CD4-positive, alpha-beta T cell (primary cell): Measurements from ENCODE around the gene BCL2. TPM values are rescaled to one million over a fixed set of nuclear protein-coding genes. Genes with fewer than 3 reads are reported as not detected.

Experiments
- ATAC-seq: fragments of 200-7000 bp; cut with Tn5 transposase; one replicate; pipeline ENCODE4 v1.10.0; 2022; ENCODE audit warnings: mild to moderate bottlenecking; ENCODE audit not compliant: poor library complexity
- CTCF ChIA-PET: fragments of 350-600 bp; sonication (Branson Sonifier 250); formaldehyde crosslinking; loops from one replicate; lab custom pipeline; 2021; ENCODE audit warnings: antibody characterized with exemption, inconsistent platforms; lab: Charles Lee
- POLR2A ChIA-PET: fragments of 350-600 bp; sonication (Branson Sonifier 250); formaldehyde crosslinking; loops from one replicate; lab custom pipeline; 2021; ENCODE audit warnings: antibody characterized with exemption, inconsistent platforms; lab: Charles Lee
- DNase-seq, 14 experiments: peaks; one replicate each; pipeline ENCODE4 v3.0.0-alpha.2; 2013 to 2020; ENCODE audit warnings: mixed read lengths in 2 of 14
- H3K27ac ChIP-seq, 2 donors: one replicate each; pipeline versions ENCODE4 v1.5.1 to v1.7.0; 2013; ENCODE audit warnings: low read length in 2 of 2, low read depth in 1 of 2, mild to moderate bottlenecking in 1 of 2
- H3K27me3 ChIP-seq, 2 experiments: 1 replicate in 1 of 2; 2 replicates in 1 of 2; pipeline versions ENCODE4 v1.6.1 to v1.7.0; 2013; ENCODE audit warnings: low read length in 2 of 2, control low read depth in 1 of 2, mild to moderate bottlenecking in 1 of 2, moderate library complexity in 1 of 2; ENCODE audit not compliant: insufficient read depth in 2 of 2, control insufficient read depth in 1 of 2
- H3K36me3 ChIP-seq: one replicate; pipeline ENCODE4 v1.6.1; 2013; ENCODE audit warnings: low read length, control low read depth; ENCODE audit not compliant: insufficient read depth
- H3K4me1 ChIP-seq: one replicate; pipeline ENCODE4 v1.6.1; 2013; ENCODE audit warnings: low read length, control low read depth; ENCODE audit not compliant: insufficient read depth
- H3K4me3 ChIP-seq: one replicate; pipeline ENCODE4 v1.5.1; 2013; ENCODE audit warnings: mild to moderate bottlenecking, low read length, moderate library complexity
- H3K9me3 ChIP-seq, 2 experiments: 1 replicate in 1 of 2; 2 replicates in 1 of 2; pipeline versions ENCODE4 v1.6.1 to v1.7.0; 2013; ENCODE audit warnings: low read length in 2 of 2, mild to moderate bottlenecking in 2 of 2, control low read depth in 1 of 2, moderate library complexity in 1 of 2; ENCODE audit not compliant: control insufficient read depth in 1 of 2, insufficient read depth in 1 of 2
- H3K27ac Mint-ChIP-seq: one replicate; pipeline ENCODE4 v1.8.0; 2020; ENCODE audit warnings: mixed read lengths
- H3K27me3 Mint-ChIP-seq: one replicate; pipeline ENCODE4 v1.8.0; 2021; ENCODE audit warnings: mixed read lengths
- H3K36me3 Mint-ChIP-seq: one replicate; pipeline ENCODE4 v1.8.0; 2021; ENCODE audit warnings: low read depth, mixed read lengths
- H3K4me1 Mint-ChIP-seq: one replicate; pipeline ENCODE4 v1.8.0; 2021; ENCODE audit warnings: low read depth, mixed read lengths
- H3K4me3 Mint-ChIP-seq: one replicate; pipeline ENCODE4 v1.8.0; 2020; ENCODE audit warnings: mild to moderate bottlenecking, mixed read lengths
- H3K9me3 Mint-ChIP-seq: one replicate; pipeline ENCODE4 v1.8.0; 2020; ENCODE audit warnings: mixed read lengths
- intact Hi-C, 2 experiments: fragments of 100-400 bp; cut with DNase I in 1 of 2; cut with micrococcal nuclease in 1 of 2; formaldehyde crosslinking; loops; one replicate each; pipeline versions ENCODE4 v1.15.1 to v1.9.0; 2023 to 2025; cut with DNase I, micrococcal nuclease
- total RNA-seq, 174 experiments: library from RNA in 2 of 174; stranded (reverse) in 2 of 174; gene quantifications; one replicate each; pipeline ENCODE4 v1.2.3 and lab custom pipeline; 2021 to 2026
- TF ChIP-seq, protein P1 (sequence below): fragments of 200-600 bp; IDR thresholded peaks from one replicate; pipeline ENCODE4 v1.8.0; 2022; ENCODE audit warnings: antibody characterized with exemption, mild to moderate bottlenecking

BCL2 gene
- total RNA-seq, 2 experiments from 2014 or later, result 40.1 to 40.3 TPM

- no peak overlapping the region for H3K27ac Mint-ChIP-seq
- Histone ChIP-seq H3K9me3 (peaks cover 0 to 4% of the 10 kb centered on the region in 2 experiments), H3K27ac (peak overlapping the region in 1 of 2 donors; percentile 1), H3K27me3 (no peaks in the 10 kb centered on the region), H3K4me1 (peaks cover 22% of the 10 kb centered on the region), H3K36me3 (peaks cover 29% of the 10 kb centered on the region), H3K4me3 (no peak overlapping the region)
- DNase-seq (no peak), ATAC-seq (no peak)
- H3K4me3 Mint-ChIP-seq, result no peak overlapping the region
- ChIA-PET POLR2A (interaction anchor here (0.6 kb wide), 1 partner anchor 25 kb away, joined by 3 read pairs; no protein-coding TSS in a partner anchor), CTCF (no interaction called here)
- peaks cover 37% of the 10 kb centered on the region for H3K36me3 Mint-ChIP-seq
- H3K4me1 Mint-ChIP-seq, result peaks cover 48% of the 10 kb centered on the region
- H3K9me3 Mint-ChIP-seq, result no peaks in the 10 kb centered on the region
- no peaks in the 10 kb centered on the region for H3K27me3 Mint-ChIP-seq
- TF ChIP-seq, protein P1, sequence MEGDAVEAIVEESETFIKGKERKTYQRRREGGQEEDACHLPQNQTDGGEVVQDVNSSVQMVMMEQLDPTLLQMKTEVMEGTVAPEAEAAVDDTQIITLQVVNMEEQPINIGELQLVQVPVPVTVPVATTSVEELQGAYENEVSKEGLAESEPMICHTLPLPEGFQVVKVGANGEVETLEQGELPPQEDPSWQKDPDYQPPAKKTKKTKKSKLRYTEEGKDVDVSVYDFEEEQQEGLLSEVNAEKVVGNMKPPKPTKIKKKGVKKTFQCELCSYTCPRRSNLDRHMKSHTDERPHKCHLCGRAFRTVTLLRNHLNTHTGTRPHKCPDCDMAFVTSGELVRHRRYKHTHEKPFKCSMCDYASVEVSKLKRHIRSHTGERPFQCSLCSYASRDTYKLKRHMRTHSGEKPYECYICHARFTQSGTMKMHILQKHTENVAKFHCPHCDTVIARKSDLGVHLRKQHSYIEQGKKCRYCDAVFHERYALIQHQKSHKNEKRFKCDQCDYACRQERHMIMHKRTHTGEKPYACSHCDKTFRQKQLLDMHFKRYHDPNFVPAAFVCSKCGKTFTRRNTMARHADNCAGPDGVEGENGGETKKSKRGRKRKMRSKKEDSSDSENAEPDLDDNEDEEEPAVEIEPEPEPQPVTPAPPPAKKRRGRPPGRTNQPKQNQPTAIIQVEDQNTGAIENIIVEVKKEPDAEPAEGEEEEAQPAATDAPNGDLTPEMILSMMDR, result no peak
- intact Hi-C loops, result loop anchor here in 1 of 2 experiments (5.0 kb wide), 1 partner anchor 36 kb away; no protein-coding TSS in a partner anchor
These were observed 81.5 kb downstream of the BCL2 start for GRCh38 chr18:63237881-63238692.

- peaks cover 37% of the 10 kb centered on the region for H3K36me3 Mint-ChIP-seq
These were observed 82.4 kb downstream of the BCL2 start for GRCh38 chr18:63236921-63237846.

More at GRCh38 chr18:63236921-63237846, 82.4 kb downstream of the BCL2 start:
- H3K27ac ChIP-seq, result no peak overlapping the region
- ChIA-PET CTCF (interaction anchor here (2.7 kb wide), 1 partner anchor 12 kb away, joined by 6 read pairs; no protein-coding TSS in a partner anchor), POLR2A (interaction anchor here (0.6 kb wide), 1 partner anchor 26 kb away, joined by 3 read pairs; no protein-coding TSS in a partner anchor)
- no peaks in the 10 kb centered on the region for H3K27me3 ChIP-seq
- peaks cover 50% of the 10 kb centered on the region for H3K4me1 Mint-ChIP-seq
- TF ChIP-seq, protein P1, result no peak
- H3K4me3 Mint-ChIP-seq, result no peak overlapping the region
- H3K9me3 ChIP-seq, result peaks cover 0 to 4% of the 10 kb centered on the region in 2 experiments
- ATAC-seq, result no peak
- peaks cover 27% of the 10 kb centered on the region for H3K36me3 ChIP-seq
- DNase-seq, result no peak
- no peaks in the 10 kb centered on the region for H3K27me3 Mint-ChIP-seq
- intact Hi-C loops, result loop anchor here in 1 of 2 experiments (5.0 kb wide), 1 partner anchor 35 kb away; no protein-coding TSS in a partner anchor
- H3K9me3 Mint-ChIP-seq, result no peaks in the 10 kb centered on the region
- no peak overlapping the region for H3K4me3 ChIP-seq
- peak overlapping the region; percentile 81 for H3K27ac Mint-ChIP-seq
- H3K4me1 ChIP-seq, result peaks cover 25% of the 10 kb centered on the region
